ENCODE data around the gene IRF7.
A peak's percentile ranks its signal among the peaks of the same experiment; 100 is the strongest.
"Not testable (repeated sequence)": the region's sequence is repeated elsewhere in the genome, so short reads cannot be mapped to it uniquely, and the experiment has no call there.

The IRF7 gene

GRCh38 chr11:615504-616319 lies at the start of gene IRF7:
TSS of gene IRF7 (minus strand) at chr11:615950. CDS start at chr11:615364, 586 bp downstream.
- peak; percentile 97 for DNase-seq (ENCODE audit: low spot score)

GRCh38 chr11:665062-665703 lies 49.4 kb upstream of the IRF7 start:
- no peak for DNase-seq (ENCODE audit: low spot score)

- peak; percentile 87 for DNase-seq (ENCODE audit: low spot score)
Measured at GRCh38 chr11:662689-663274, 47.0 kb upstream of the IRF7 start.

GRCh38 chr11:660681-661444 lies 45.1 kb upstream of the IRF7 start:
- DNase-seq (ENCODE audit: low spot score): no peak

- DNase-seq (ENCODE audit: low spot score): no peak
Measured at GRCh38 chr11:660281-660680, 44.5 kb upstream of the IRF7 start.

GRCh38 chr11:659532-660085 lies 43.9 kb upstream of the IRF7 start:
- no peak for DNase-seq (ENCODE audit: low spot score)

GRCh38 chr11:657691-658126 lies 42.0 kb upstream of the IRF7 start:
- no peak for DNase-seq (ENCODE audit: low spot score)

GRCh38 chr11:656866-657265 lies 41.1 kb upstream of the IRF7 start:
- no peak for DNase-seq (ENCODE audit: low spot score)

- no peak for DNase-seq (ENCODE audit: low spot score)
Measured at GRCh38 chr11:656426-656825, 40.7 kb upstream of the IRF7 start.

GRCh38 chr11:655036-655726 lies 39.4 kb upstream of the IRF7 start:
- DNase-seq (ENCODE audit: low spot score): no peak

- DNase-seq (ENCODE audit: low spot score): not testable (repeated sequence)
Measured at GRCh38 chr11:654444-654843, 38.7 kb upstream of the IRF7 start.

GRCh38 chr11:653837-654236 lies 38.1 kb upstream of the IRF7 start:
- no peak for DNase-seq (ENCODE audit: low spot score)

GRCh38 chr11:653136-653535 lies 37.4 kb upstream of the IRF7 start:
- DNase-seq (ENCODE audit: low spot score): not testable (repeated sequence)

- DNase-seq (ENCODE audit: low spot score): no peak
Measured at GRCh38 chr11:650482-650881, 34.7 kb upstream of the IRF7 start.

- not testable (repeated sequence) for DNase-seq (ENCODE audit: low spot score)
Measured at GRCh38 chr11:647672-648158, 32.0 kb upstream of the IRF7 start.

GRCh38 chr11:646214-646613 lies 30.5 kb upstream of the IRF7 start:
- no peak for DNase-seq (ENCODE audit: low spot score)

- no peak for DNase-seq (ENCODE audit: low spot score)
Measured at GRCh38 chr11:645536-645935, 29.8 kb upstream of the IRF7 start.

- DNase-seq (ENCODE audit: low spot score): no peak
Measured at GRCh38 chr11:643849-644738, 28.3 kb upstream of the IRF7 start.

GRCh38 chr11:643366-643765 lies 27.6 kb upstream of the IRF7 start:
- DNase-seq (ENCODE audit: low spot score): no peak

GRCh38 chr11:641806-642370 lies 26.1 kb upstream of the IRF7 start:
- DNase-seq (ENCODE audit: low spot score): no peak

Measured in GM03348 (cell line).